Superior temporal gyrus (tissue), 1 donor: ENCODE results near the gene RASA1.
"Not testable (repeated sequence)": the region's sequence is repeated elsewhere in the genome, so short reads cannot be mapped to it uniquely, and the experiment has no call there.

Source experiments
- DNase-seq: peaks from one replicate; pipeline ENCODE4 v3.0.0-alpha.2; 2016; ENCODE audit errors: extremely low spot score

The RASA1 gene

GRCh38 chr5:87282269-87282668 is 14.6 kb downstream of the RASA1 start:
- DNase-seq = no peak

- not testable (repeated sequence) for DNase-seq
These were observed 19.6 kb downstream of the RASA1 start for GRCh38 chr5:87287266-87287665.

- no peak for DNase-seq
These were observed 31.1 kb downstream of the RASA1 start for GRCh38 chr5:87298692-87299362.

- DNase-seq = no peak
These were observed 32.5 kb downstream of the RASA1 start for GRCh38 chr5:87300176-87300575.

- DNase-seq = no peak
These were observed 33.1 kb downstream of the RASA1 start for GRCh38 chr5:87300744-87301143.

- no peak for DNase-seq
These were observed 34.4 kb downstream of the RASA1 start for GRCh38 chr5:87302061-87302460.

- DNase-seq = no peak
These were observed 35.6 kb downstream of the RASA1 start for GRCh38 chr5:87303324-87303723.

- DNase-seq = not testable (repeated sequence)
These were observed 38.4 kb downstream of the RASA1 start for GRCh38 chr5:87306090-87306489.

GRCh38 chr5:87307796-87308423 is 40.2 kb downstream of the RASA1 start:
- no peak for DNase-seq

GRCh38 chr5:87311405-87312279 is 44.0 kb downstream of the RASA1 start:
- no peak for DNase-seq

- no peak for DNase-seq
These were observed 45.5 kb downstream of the RASA1 start for GRCh38 chr5:87313216-87313615.

GRCh38 chr5:87319469-87319868 is 51.8 kb downstream of the RASA1 start:
- DNase-seq = no peak

GRCh38 chr5:87321605-87322004 is 53.9 kb downstream of the RASA1 start:
- DNase-seq = no peak

- DNase-seq = no peak
These were observed 54.7 kb downstream of the RASA1 start for GRCh38 chr5:87322381-87322780.

- DNase-seq = no peak
These were observed 60.3 kb downstream of the RASA1 start for GRCh38 chr5:87327998-87328397.

- no peak for DNase-seq
These were observed 61.4 kb downstream of the RASA1 start for GRCh38 chr5:87329114-87329513.

GRCh38 chr5:87339986-87340385 is 72.3 kb downstream of the RASA1 start:
- DNase-seq = no peak

- DNase-seq = no peak
These were observed 73.0 kb downstream of the RASA1 start for GRCh38 chr5:87340716-87341115.

- DNase-seq = no peak
These were observed 79.6 kb downstream of the RASA1 start for GRCh38 chr5:87347272-87347671.

GRCh38 chr5:87347841-87348240 is 80.2 kb downstream of the RASA1 start:
- no peak for DNase-seq

- DNase-seq = no peak
These were observed 86.8 kb downstream of the RASA1 start for GRCh38 chr5:87354496-87354895.

GRCh38 chr5:87359106-87359505 is 91.4 kb downstream of the RASA1 start:
- DNase-seq = no peak

- no peak for DNase-seq
These were observed 92.4 kb downstream of the RASA1 start for GRCh38 chr5:87360132-87360531.
